NCI-H2227 (cell line): ENCODE measurements around the gene LCAT.
"Not testable (repeated sequence)": the region's sequence is repeated elsewhere in the genome, so short reads cannot be mapped to it uniquely, and the experiment has no call there.

Source experiments
- DNase-seq: peaks from one replicate; lab custom pipeline; 2025; ENCODE audit not compliant: unreplicated experiment; lab: John Stamatoyannopoulos, UW

LCAT gene

GRCh38 chr16:67950335-67950843 lies 6.5 kb upstream of the LCAT start:
- DNase-seq: no peak

GRCh38 chr16:67949645-67950044 lies 5.7 kb upstream of the LCAT start:
- no peak for DNase-seq

- DNase-seq: no peak
These were observed 4.1 kb upstream of the LCAT start for GRCh38 chr16:67948015-67948414.

- DNase-seq: no peak
These were observed 3.1 kb upstream of the LCAT start for GRCh38 chr16:67946966-67947558.

GRCh38 chr16:67946128-67946569 lies 2.2 kb upstream of the LCAT start:
- DNase-seq: no peak

- DNase-seq: no peak
These were observed 1.5 kb upstream of the LCAT start for GRCh38 chr16:67945392-67945933.

- DNase-seq: no peak
These were observed 921 bp upstream of the LCAT start for GRCh38 chr16:67944690-67945391.

- DNase-seq: no peak
These were observed 683 bp downstream of the LCAT start for GRCh38 chr16:67943256-67943618.

- no peak for DNase-seq
These were observed 1.2 kb downstream of the LCAT start for GRCh38 chr16:67942510-67943255.

- peak; percentile 23 for DNase-seq
These were observed 1.8 kb downstream of the LCAT start for GRCh38 chr16:67942200-67942509.

GRCh38 chr16:67941469-67942199 lies 2.3 kb downstream of the LCAT start:
- no peak for DNase-seq

GRCh38 chr16:67940446-67941089 lies 3.4 kb downstream of the LCAT start:
- no peak for DNase-seq

- DNase-seq: no peak
These were observed 4.1 kb downstream of the LCAT start for GRCh38 chr16:67939507-67940445.

- not testable (repeated sequence) for DNase-seq
These were observed 6.2 kb downstream of the LCAT start for GRCh38 chr16:67937713-67938112.

GRCh38 chr16:67936880-67937605 lies 6.9 kb downstream of the LCAT start:
- no peak for DNase-seq

GRCh38 chr16:67936124-67936879 lies 7.6 kb downstream of the LCAT start, which contains the start of gene PSMB10:
PSMB10 (minus strand) TSS chr16:67936850; CDS start chr16:67936749, 101 bp downstream.
- peak; percentile 60 for DNase-seq

- peak; percentile 96 for DNase-seq
These were observed 8.4 kb downstream of the LCAT start for GRCh38 chr16:67935402-67936123.

GRCh38 chr16:67935101-67935401 lies 8.9 kb downstream of the LCAT start:
- DNase-seq: no peak
